Cerebellar nuclear complex (tissue), 1 donor: Measurements from ENCODE around the gene CADPS2.

Experiments used
- DNase-seq, 2 experiments: peaks; one replicate each; lab custom pipeline; 2025; lab: John Stamatoyannopoulos, UW

CADPS2 gene

DNA sequence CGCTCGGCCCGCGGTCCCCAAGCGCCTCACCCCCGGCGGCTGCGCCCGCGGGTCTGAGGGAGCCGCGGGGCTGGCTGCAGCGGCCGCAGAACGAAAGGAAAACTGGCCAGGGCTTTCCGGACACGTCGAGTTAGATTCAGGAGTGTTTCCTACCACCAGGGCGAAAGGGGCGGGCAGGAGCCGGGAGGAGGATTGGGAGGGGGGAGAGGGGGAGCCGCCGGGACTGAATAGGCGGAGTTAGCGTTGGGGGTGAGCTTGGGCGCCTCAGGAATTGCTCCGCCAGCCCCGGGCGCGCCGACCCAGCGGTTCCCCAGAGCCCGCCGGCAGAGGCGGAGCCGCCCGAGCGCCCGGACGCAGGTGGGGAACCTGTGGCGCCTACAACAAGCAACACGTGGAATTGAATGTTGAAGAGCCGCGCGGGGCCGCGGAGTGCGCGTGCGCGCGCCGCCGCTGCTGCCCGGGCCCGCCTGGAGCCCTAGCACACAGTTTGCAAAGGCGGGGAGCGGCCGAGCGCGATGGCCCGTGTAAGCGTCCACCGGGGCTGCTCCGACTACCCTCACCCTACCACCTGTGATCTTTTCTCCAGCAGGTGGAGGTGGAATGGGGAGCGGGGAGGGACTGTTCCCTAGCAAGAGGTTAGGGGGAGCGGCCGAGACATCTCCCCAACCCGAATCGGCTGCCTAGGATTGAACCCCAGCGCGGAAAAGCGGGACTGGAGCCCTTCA is at the start of gene CADPS2:
Gene CADPS2 (minus strand): TSS at position 104 of the 725 bp plus-strand sequence. CDS start 123 bp downstream, outside the sequence.
- peak; percentile 13 to 60 for DNase-seq

DNA sequence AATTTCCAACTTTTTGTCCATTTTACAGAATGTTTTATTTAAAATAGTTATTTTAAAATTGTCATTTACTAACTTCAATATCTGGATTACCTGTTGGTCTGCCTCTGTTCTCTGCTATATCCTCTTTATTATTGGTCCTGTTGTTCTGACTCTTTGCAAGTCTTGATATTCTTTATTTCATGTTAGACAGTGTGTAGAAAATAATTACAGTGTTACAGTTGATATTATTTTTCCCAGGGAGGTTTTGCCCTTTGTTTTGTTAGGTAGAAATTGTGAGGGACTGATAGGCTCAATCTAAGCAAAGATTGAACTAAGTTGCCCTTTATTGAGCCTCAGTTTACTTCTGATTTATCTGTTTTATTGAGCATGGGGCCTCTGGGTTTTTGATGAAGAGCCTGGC is 49.4 kb upstream of the CADPS2 start:
- no peak for DNase-seq

DNA sequence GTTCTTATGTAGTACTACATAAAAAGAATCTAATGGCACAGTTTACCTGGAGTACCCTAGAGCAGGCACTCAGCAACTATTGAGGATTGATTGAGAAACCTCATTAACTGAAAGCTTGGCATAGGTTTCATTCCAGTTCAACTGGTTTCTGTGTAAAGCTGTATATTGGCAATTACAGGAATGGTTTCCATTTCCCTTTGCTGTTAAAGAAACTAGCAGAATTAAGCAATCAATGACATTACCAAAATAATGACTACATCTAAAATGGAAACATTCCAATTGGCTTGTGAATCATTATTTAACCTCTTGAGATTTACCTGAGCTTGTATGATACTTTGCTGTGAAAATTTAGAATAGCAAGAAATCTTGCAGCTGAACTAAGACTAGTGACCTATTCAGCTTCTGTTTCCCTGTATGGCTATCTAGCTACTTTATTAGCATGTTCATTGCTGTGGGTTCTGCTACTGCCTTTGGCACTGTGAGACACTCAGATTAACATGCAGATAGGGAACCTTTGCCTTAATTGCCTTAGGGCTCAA is 33.5 kb upstream of the CADPS2 start:
- DNase-seq = no peak

DNA sequence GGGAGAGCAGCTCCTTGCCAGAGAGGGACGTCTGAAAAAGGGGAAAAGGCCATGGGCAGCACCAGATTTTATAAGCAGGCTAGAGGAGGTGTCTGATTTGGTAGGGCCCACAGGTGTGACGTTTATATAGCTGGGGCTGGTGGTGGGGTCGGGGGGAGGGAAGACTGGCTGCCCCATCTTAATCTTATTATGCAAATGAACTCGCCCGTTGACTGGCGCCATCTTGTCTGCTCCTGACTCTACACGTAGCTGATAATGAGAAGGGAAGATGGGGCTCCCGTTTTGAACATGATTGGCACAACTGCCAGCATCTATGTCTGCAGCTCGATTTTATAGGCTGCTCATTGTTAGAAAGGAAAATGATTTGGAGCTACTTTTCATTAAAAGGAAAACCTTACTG is 28.6 kb upstream of the CADPS2 start:
- DNase-seq = no peak

DNA sequence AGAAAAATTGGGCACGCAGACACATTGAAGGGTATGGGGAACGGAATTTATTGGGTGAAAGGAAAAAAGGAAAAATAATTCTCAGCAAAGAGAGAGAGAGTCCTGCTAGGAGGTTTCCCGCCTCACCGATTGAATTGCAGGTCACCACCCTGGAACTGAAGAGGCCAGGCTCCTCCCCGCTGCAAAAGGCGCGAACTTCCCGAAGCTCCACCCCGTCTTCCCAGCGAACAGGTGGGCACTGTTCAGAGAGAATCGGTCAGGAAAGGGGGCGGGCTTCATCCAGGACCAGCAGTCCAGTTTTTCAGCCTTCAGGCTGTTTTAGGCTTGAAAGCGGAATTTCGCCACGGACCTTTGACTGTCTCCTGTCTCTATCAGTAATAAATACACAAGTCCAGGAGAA is 27.3 kb upstream of the CADPS2 start:
- DNase-seq = no peak

DNA sequence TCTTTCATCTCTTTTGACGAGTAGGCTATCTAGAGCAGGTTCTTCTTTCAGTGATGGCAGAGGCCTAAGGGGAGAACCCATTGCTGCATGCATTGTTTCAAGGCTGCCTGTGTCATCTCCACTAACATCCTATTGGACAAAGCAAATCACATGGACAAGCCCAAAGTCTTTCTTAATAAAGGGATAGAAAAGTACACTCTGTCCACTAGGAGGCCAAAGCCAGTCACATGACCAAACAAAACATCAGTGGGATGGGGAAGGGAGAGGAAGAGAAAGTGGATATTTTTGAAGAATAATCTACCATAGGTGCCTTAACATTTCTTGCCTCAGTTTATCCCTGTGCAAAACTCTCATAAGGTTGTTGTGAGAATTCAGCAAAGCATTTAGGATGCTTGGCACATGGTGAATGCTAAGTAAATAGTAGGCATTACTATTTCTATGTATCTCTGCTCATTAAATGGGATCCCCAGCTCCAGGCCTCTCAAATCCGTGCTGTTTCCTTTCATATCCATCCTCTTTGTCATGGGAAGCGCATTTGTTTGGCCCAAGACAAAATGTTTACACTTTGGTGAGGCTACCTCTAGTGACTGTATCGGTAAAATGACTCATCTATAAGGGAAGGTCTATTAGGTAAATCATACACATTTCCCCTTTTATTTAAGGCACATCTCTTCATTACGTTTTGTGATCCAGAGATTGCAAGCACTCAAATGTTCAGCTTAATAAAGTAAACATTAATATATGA is 16.7 kb upstream of the CADPS2 start:
- DNase-seq = no peak

DNA sequence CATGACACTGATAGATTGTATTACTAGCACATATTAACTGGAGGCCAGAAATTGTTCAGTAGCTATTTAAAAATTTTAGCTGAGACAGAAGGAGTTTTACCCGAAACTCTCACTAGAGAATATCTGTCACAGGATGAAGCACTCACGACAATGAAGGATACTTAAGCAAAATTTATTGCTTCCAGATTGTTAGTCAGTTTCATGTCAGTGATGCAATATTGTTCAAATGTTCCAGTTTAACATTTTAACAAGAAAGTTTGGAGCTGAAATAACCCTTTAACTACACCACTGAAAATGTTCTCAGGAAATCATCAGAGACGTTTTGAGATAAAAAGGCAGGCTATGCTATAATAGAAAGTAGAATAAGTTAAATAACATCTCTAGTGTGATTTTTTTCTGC is 15.0 kb upstream of the CADPS2 start:
- no peak for DNase-seq

DNA sequence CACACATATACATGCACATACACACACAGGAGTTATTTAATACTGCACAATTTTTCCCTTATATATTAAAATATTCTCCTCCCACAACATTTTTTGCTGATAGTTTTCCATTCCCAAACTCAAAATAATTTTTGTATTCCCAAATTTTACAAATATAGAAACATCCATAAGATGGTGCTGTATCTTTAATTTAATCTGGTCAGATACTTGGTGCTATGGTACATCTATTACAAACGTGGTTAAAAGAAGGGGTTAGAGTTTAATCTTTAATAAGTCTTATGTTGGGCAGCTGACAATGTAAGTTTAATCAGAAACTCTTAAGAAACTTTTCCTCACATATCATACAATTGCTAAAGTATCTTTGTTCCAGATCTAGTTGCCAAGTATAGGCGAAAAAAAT is 10.2 kb upstream of the CADPS2 start:
- no peak for DNase-seq

DNA sequence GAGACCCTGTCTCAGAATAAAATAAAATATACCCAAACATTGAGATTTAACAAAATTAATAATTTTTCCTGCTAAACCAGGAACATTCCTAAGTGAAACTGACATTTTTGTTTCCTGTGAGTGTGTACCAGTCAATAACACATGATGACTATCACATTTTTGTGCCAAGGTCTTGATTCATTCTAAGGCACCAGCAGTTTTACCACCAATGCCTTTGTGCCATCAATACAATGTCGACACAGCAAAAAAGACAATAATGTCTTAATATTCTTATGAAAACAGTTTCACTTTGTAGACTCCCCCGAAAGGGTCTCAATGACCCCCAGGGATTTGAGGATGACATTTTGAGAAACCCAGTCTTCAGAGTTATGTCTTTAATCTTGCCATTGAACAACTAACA is 7.2 kb upstream of the CADPS2 start:
- no peak for DNase-seq

DNA sequence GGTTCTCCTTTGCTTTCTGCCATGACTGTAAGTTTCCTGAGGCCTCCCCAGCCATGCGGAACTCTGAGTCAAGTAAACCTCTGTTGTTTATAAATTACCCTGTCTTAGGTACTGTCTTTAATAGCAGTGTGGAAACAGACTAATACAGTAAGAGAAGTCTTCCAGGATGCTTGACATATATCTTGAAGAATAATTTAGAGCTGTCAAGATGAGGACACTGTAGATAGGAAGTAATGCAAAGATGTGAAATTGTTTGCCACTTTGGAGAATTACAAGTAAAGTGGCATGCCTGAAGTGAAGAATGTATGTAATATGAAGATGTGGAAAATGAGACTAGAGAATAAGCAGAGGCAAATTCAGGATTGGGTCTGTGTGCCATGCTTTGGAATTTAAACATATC is 2.9 kb upstream of the CADPS2 start:
- DNase-seq = no peak

DNA sequence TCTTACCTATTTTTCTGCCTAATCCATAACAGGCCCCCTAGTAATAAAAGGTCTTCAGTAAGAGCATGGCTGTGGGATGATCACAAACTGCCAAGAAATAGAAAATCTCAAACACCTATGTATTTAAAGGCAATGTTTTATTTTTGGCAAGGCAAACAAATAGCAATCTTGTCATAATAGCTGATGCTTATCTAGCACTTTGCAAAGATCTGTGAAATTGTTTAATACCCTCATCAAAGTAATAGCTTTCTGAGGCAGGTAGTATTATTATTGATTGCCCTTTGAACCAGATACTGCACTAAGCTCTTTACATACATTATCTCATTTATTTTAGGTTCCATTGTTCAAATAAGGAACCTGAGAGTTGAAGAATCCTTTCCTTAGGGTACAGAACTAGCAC is 1.6 kb upstream of the CADPS2 start:
- no peak for DNase-seq

DNA sequence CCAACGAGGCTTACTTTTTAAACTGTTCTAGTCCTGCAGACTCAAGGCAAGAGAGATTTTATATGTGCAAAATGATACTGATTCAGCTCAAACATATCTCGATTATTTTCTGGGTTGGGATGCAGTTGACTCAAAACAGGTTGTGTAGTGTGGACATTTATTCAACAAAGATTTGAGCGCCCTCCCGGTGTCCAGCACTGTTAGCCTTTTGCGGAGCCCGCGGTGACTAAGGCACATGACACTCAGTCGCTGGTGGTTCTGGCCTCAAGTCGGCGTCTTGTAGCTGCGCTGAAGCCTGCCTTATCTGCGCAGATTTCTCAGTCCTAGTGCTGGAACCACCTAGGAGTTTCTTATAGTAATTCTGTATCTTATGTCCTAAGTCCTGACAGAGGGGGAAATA is 938 bp upstream of the CADPS2 start:
- DNase-seq = peak; percentile 21 to 66

DNA sequence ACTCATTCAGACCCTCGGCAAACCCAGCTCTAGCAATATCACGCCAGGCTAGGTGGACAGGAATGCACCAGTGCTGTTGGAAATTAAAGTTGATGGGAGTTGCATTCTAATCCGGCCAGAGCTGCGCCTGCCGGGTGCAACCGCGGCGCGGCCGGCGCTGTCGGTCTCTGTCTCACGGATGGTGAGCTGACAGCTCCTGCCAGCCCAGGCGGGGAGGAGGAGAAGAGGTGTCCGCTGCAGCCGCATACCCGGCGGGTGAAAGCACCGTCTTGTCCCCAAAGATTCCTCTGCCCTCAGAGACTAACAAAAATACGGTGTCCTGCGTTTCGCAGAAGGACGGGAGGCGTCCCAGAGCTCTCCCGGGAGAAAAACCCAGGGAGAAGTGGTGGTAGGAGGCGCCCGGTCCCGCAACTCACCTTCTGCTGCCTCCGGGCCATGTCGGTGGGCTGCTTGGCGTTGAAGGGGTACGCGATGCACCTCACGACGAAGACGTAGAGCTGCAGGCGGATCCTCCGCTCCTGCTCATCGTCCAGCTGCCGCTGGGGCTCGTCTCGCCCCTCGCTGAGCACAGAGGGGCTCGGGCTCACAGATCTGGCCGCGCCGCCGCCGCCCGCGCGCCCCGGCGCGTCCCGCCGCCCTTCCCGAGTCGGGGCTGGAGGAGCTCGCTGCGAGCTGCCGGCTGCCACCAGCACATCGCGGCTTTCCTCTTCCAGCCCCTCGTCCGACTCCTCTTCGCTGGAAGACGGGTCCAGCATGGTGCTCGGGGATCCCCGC is 490 bp downstream of the CADPS2 start:
- peak in 1 of 2 experiments; percentile 20 for DNase-seq

DNA sequence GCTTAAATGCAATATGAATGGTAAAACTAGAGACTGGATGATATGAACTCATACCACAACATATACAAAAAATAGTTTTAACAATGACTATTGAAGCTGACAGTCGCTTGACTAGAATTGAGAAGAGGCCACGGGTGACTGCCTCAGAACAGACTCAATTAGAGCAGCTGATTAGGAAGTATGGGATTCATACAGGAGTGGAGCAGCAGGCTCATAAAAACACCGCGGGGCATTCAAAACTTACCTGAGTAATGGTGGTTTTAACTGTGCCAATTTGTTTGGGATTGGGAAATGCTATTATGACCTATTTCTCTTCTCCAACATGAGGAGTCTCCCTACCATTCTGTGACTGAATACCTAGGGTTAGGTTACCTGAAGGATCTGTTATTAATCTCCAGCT is 2.1 kb downstream of the CADPS2 start:
- peak in 1 of 2 experiments; percentile 17 for DNase-seq

DNA sequence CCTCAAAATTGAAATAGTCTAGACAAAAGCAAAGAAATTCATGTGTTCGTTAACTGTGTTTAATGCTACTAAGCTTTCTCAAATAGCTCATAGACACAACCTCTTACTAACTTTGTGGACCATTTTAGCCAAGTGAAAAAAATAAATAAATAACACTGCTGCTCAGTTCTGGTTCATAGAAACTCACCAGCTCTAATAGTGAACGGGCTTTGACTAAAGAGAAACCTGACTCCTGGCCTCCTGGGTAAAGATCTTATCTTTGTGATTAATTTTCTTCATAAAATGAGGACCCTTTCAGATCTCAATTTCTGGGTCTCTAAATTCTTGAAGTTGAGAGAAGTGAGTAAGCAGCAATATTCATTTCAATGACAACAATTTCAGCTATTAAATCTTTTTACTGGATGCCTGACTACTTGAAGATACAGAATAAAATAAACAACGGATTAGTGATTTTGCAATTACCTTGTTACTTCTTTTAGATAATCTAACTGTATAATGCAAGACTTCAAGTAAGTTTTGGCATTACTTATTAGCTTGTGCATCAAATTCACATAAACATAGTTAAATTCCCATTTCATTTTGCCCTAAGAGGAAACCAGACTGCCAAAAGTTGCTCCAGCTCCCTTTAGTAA is 3.1 kb downstream of the CADPS2 start:
- DNase-seq = no peak

DNA sequence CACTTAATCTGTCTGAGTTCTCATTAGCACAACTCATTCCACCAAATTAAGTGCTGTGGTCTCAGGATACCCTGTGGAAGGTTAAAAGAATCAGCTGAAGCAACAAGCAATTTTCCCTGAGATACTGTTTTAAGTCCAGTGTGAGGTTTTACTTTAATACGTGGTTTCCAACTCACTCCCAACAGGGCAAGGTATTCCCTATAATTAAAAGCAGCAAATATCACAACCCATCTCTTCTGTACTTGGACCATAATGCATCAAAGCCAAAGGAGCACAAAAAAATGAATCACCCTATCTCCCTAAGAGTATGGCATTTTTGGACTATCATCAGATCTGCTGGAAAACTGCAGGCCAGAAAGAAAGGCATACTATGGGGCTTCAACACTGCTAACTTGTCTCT is 4.9 kb downstream of the CADPS2 start:
- no peak for DNase-seq

DNA sequence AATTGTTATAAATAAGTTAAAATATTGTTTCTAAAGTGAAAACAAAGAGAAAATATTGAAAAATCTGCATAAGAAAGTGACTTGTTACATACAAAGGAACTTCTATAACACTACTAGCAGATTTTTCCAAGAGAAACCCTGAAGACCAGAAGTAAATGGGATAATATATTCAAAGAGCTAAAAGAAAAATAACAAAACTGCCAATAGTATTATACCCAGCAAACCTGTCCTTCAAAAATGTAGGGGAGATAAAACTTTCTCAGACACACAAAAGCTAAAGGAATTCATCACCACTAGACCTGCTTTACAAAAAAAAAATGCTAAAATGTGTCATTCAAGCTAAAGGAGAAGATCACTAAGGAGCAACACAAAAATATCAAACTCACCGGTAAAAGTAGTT is 17.0 kb downstream of the CADPS2 start:
- DNase-seq = no peak

DNA sequence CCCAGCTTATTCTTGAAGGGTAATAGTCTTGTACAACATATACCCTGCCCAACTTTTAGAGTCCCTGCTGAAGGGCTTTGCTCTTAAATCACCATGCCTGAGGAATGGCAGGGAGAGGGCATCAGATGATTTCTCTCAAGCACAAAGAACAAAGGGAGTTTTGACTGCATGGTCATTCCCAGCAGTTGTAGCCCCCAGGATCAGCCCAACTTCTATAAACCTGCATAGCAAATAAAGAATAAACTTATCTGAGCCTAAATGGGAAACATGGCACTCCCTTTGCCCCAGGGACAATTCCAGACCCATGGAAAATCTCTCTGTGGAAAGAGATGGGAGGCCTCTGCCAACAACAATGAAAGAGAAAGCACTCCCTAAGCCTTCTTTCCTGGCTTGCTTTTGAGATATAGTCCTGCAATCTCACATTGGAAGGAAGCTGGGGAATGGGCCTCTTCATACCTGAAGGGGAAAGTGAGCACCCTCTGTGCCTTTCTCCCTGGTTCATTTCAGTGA is 18.7 kb downstream of the CADPS2 start:
- DNase-seq = no peak

DNA sequence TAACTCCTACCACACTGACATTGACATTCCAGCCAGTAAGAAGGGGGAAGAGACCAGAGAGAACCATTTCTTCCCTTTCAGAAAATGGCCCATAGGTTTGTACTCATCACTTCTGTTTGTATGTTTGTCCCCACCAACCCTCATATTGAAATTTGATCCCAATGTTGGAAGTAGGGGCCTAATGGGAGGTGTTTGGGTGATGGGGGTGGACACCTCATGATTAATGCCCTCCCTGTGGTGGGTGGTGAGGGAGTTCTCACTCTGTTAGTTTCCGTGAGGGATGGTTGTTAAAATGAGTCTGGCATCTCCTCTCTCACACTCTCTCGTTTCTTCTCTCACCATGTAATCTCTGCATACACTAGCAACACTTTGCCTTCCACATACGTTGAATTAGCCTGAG is 21.4 kb downstream of the CADPS2 start:
- no peak for DNase-seq

DNA sequence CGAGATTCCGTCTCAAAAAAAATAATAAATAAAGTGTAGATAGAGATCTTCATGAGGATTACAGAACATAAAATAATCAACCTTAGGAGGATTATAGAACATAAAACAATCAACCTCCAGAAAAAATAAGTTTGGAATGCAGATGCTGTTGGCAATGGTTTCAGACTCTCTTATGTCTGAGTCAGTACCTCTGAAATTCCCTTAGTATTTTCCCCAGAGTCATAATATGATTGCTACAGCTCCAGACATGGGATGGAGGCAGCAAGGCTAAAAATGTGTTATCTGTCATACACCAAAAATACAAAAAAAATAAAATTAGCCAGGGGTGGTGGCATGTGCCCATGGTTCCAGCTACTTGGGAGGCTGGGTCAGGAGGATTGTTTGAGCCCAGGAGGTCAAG is 22.2 kb downstream of the CADPS2 start:
- DNase-seq = no peak

DNA sequence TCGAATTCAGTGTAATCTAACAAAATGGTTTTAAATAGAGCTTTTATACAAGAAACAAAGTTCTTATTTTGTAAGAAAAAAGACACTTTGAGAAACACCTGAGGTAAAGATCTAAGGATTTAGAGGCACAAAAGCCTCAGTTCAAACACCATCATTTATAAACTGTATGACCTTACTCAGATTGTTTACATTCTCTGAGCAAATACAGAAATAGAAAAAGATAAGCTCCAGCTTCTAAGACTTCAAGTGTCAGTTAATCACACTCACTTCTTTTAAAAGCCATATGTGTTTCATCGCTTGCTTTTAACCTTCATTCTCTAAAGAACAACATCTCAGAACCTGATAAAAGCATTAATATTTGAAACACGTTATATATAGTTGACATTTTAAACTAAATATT is 27.9 kb downstream of the CADPS2 start:
- DNase-seq = no peak

DNA sequence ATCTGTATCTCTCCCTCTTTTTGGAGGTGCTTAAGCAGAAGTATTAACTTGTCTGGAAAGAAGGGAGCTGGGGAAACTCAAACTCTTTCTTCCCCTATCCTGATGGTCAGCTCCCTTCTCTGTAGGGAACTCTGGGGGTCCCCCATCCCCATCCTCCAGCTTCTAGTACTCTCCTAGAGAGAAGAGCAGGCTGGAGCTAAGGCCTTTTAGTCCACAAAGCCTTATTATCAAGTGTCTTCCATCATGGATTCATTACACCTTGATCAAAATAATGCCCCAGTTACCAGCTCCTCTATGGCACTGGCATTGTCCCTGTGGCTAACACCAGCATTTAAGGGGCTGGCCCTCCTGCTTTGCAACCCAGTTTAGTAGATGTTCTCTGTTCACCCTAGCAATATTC is 35.7 kb downstream of the CADPS2 start:
- no peak for DNase-seq
